GM23338 (cell line): Measurements from ENCODE around the gene DPYSL3. TPM values are rescaled to one million over a fixed set of nuclear protein-coding genes. Genes with fewer than 3 reads are reported as not detected.

ENCODE experiments used
- ATAC-seq: fragments of 200-7000 bp; cut with Tn5 transposase; 3 replicates; pipeline ENCODE4 v1.9.1; 2020
- DNase-seq: peaks from one replicate; pipeline ENCODE4 v3.0.0-alpha.2; 2015; ENCODE audit warnings: low spot score
- H2AFZ ChIP-seq: fragments of 200-600 bp; sonication (generic); 2 replicates; pipeline ENCODE4 v1.8.0; 2016; ENCODE audit warnings: antibody characterized with exemption, mild to moderate bottlenecking, moderate library complexity
- H3F3A ChIP-seq: fragments of 200-600 bp; sonication (generic); replicated peaks from 2 replicates; pipeline ENCODE4 v1.8.0; 2017; ENCODE audit warnings: antibody characterized with exemption, mixed run types, low read depth
- H3K27ac ChIP-seq: fragments of 200-600 bp; sonication (generic); 2 replicates; pipeline ENCODE4 v1.6.1; 2016; ENCODE audit warnings: low read depth
- H3K27me3 ChIP-seq: fragments of 200-600 bp; sonication (generic); 2 replicates; pipeline ENCODE4 v1.8.0; 2016; ENCODE audit warnings: mild to moderate bottlenecking, mixed run types, moderate library complexity; ENCODE audit not compliant: insufficient read depth
- H3K36me3 ChIP-seq: fragments of 200-600 bp; sonication (generic); 2 replicates; pipeline ENCODE4 v1.8.0; 2016; ENCODE audit warnings: mild to moderate bottlenecking; ENCODE audit not compliant: insufficient read depth
- H3K4me1 ChIP-seq: fragments of 200-600 bp; sonication (generic); 2 replicates; pipeline ENCODE4 v1.8.0; 2016; ENCODE audit warnings: mild to moderate bottlenecking, moderate library complexity; ENCODE audit not compliant: insufficient read depth
- H3K4me2 ChIP-seq: fragments of 200-600 bp; sonication (generic); 2 replicates; pipeline ENCODE4 v1.7.1; 2017; ENCODE audit warnings: mixed run types
- H3K4me3 ChIP-seq: fragments of 200-600 bp; sonication (generic); 2 replicates; pipeline ENCODE4 v1.6.1; 2016; ENCODE audit warnings: mixed run types
- H3K79me2 ChIP-seq: fragments of 200-600 bp; sonication (generic); replicated peaks from 2 replicates; pipeline ENCODE4 v1.8.0; 2017; ENCODE audit warnings: mild to moderate bottlenecking; ENCODE audit not compliant: insufficient read depth
- H3K9me2 ChIP-seq: fragments of 200-600 bp; sonication (generic); 2 replicates; pipeline ENCODE4 v1.8.0; 2017; ENCODE audit not compliant: insufficient read depth
- H4K20me1 ChIP-seq: fragments of 200-600 bp; sonication (generic); replicated peaks from 2 replicates; pipeline ENCODE4 v1.8.0; 2017; ENCODE audit warnings: mild to moderate bottlenecking; ENCODE audit not compliant: insufficient read depth
- H3K27ac Mint-ChIP-seq: 2 replicates; pipeline ENCODE4 v1.8.0; 2020; ENCODE audit warnings: inconsistent platforms, mild to moderate bottlenecking, moderate library complexity, mixed read lengths
- H3K27me3 Mint-ChIP-seq: 3 replicates; pipeline ENCODE4 v1.8.0; 2022; ENCODE audit warnings: low read depth, mild to moderate bottlenecking, moderate library complexity, mixed read lengths, inconsistent platforms; ENCODE audit not compliant: insufficient read depth, poor library complexity
- H3K36me3 Mint-ChIP-seq: 3 replicates; pipeline ENCODE4 v1.8.0; 2021; ENCODE audit warnings: low read depth, mild to moderate bottlenecking, inconsistent platforms, moderate library complexity, mixed read lengths
- H3K4me1 Mint-ChIP-seq: 3 replicates; pipeline ENCODE4 v1.8.0; 2020; ENCODE audit warnings: mild to moderate bottlenecking, inconsistent platforms, mixed read lengths
- H3K4me3 Mint-ChIP-seq: 3 replicates; pipeline ENCODE4 v1.8.0; 2021; ENCODE audit warnings: moderate library complexity, mild to moderate bottlenecking, inconsistent platforms, mixed read lengths
- H3K9me3 Mint-ChIP-seq: 3 replicates; pipeline ENCODE4 v1.8.0; 2020; ENCODE audit warnings: moderate library complexity, mild to moderate bottlenecking, inconsistent platforms, mixed read lengths
- CREB1 ChIP-seq: fragments of 250-450 bp; sonication (Bioruptor Pico); IDR thresholded peaks from 2 replicates; pipeline ENCODE4 v1.5.0; 2020; ENCODE audit warnings: low read depth, mild to moderate bottlenecking, moderate library complexity
- EZH2 ChIP-seq: fragments of 200-600 bp; sonication (generic); IDR thresholded peaks from one replicate; pipeline ENCODE4 v1.8.0; 2017; ENCODE audit warnings: antibody characterized with exemption, mild to moderate bottlenecking, low read depth; ENCODE audit not compliant: unreplicated experiment
- EZH2phosphoT487 ChIP-seq: fragments of 200-600 bp; sonication (generic); IDR thresholded peaks from one replicate; pipeline ENCODE4 v1.8.1; 2018; ENCODE audit warnings: antibody characterized with exemption; ENCODE audit not compliant: unreplicated experiment
- POLR2AphosphoS5 ChIP-seq: IDR thresholded peaks from 2 replicates; pipeline ENCODE4 v1.6.1; 2016; ENCODE audit warnings: antibody characterized with exemption, low read depth
- REST ChIP-seq: IDR thresholded peaks from one replicate; pipeline ENCODE4 v1.6.1; 2018; ENCODE audit warnings: antibody characterized with exemption; ENCODE audit not compliant: unreplicated experiment
- STAT1 ChIP-seq: IDR thresholded peaks from one replicate; pipeline ENCODE4 v1.6.1; 2016; ENCODE audit warnings: antibody characterized with exemption; ENCODE audit not compliant: unreplicated experiment
- ZNF114 ChIP-seq: fragments of 250-450 bp; sonication (Bioruptor Pico); IDR thresholded peaks from 2 replicates; pipeline ENCODE4 v1.5.0; 2020; ENCODE audit warnings: mild to moderate bottlenecking, moderate library complexity
- polyA plus RNA-seq: library from polyadenylated mRNA; unstranded; fragments of >200 nt; fragmentation: Nextera tagmentation; extraction: Ambion mirVana; gene quantifications from 2 replicates; pipeline ENCODE4 v1.2.1, GENCODE V29; 2016
- total RNA-seq: library from RNA; depleted of rRNA; stranded (reverse); fragments of >200 nt; shearing (Covaris generic); gene quantifications from 2 replicates; pipeline ENCODE4 v1.2.3, GENCODE V29; 2014
- TF ChIP-seq, protein P1 (sequence below): fragments of 250-450 bp; sonication (Bioruptor Pico); IDR thresholded peaks from 2 replicates; pipeline ENCODE4 v1.5.0; 2020; ENCODE audit warnings: mild to moderate bottlenecking, moderate library complexity
- TF ChIP-seq, protein P2 (sequence below), 2 experiments: fragments of 200-600 bp in 1 of 2; sonication (generic) in 1 of 2; conservative IDR thresholded peaks; 2 replicates each; pipeline versions ENCODE4 v1.5.1 to v1.6.1; 2016 to 2017; ENCODE audit warnings: antibody characterized with exemption in 2 of 2, low read depth in 2 of 2, mild to moderate bottlenecking in 2 of 2, moderate library complexity in 1 of 2

The DPYSL3 gene
- total and polyA plus RNA-seq, 2 experiments from 2014 or later = 97.6 to 455 TPM

- no peak; the same call in 2 of the 3 replicates for ATAC-seq
- no peak overlapping the region for H2AFZ ChIP-seq
Observed at GRCh38 chr5:147403651-147404640, 105.9 kb downstream of the DPYSL3 start.

More at GRCh38 chr5:147403651-147404640, 105.9 kb downstream of the DPYSL3 start:
- Histone ChIP-seq H4K20me1 (peaks cover 37% of the 10 kb centered on the region), H3K9me2 (no peaks in the 10 kb centered on the region), H3K4me3 (no peak overlapping the region), H3K4me2 (no peak overlapping the region), H3K79me2 (0 out of 2 replicates have a peak, but pooled peaks cover 19% of the 10 kb centered on the region), H3K4me1 (no peaks in the 10 kb centered on the region), H3K27ac (peak overlapping the region; percentile 64; the same call in 1 of the 2 replicates), H3F3A (peaks cover 27% of the 10 kb centered on the region), H3K27me3 (no peaks in the 10 kb centered on the region), H3K36me3 (peaks cover 97% of the 10 kb centered on the region)
- DNase-seq = no peak
- no peaks in the 10 kb centered on the region for H3K4me1 Mint-ChIP-seq
- TF ChIP-seq, protein P1, sequence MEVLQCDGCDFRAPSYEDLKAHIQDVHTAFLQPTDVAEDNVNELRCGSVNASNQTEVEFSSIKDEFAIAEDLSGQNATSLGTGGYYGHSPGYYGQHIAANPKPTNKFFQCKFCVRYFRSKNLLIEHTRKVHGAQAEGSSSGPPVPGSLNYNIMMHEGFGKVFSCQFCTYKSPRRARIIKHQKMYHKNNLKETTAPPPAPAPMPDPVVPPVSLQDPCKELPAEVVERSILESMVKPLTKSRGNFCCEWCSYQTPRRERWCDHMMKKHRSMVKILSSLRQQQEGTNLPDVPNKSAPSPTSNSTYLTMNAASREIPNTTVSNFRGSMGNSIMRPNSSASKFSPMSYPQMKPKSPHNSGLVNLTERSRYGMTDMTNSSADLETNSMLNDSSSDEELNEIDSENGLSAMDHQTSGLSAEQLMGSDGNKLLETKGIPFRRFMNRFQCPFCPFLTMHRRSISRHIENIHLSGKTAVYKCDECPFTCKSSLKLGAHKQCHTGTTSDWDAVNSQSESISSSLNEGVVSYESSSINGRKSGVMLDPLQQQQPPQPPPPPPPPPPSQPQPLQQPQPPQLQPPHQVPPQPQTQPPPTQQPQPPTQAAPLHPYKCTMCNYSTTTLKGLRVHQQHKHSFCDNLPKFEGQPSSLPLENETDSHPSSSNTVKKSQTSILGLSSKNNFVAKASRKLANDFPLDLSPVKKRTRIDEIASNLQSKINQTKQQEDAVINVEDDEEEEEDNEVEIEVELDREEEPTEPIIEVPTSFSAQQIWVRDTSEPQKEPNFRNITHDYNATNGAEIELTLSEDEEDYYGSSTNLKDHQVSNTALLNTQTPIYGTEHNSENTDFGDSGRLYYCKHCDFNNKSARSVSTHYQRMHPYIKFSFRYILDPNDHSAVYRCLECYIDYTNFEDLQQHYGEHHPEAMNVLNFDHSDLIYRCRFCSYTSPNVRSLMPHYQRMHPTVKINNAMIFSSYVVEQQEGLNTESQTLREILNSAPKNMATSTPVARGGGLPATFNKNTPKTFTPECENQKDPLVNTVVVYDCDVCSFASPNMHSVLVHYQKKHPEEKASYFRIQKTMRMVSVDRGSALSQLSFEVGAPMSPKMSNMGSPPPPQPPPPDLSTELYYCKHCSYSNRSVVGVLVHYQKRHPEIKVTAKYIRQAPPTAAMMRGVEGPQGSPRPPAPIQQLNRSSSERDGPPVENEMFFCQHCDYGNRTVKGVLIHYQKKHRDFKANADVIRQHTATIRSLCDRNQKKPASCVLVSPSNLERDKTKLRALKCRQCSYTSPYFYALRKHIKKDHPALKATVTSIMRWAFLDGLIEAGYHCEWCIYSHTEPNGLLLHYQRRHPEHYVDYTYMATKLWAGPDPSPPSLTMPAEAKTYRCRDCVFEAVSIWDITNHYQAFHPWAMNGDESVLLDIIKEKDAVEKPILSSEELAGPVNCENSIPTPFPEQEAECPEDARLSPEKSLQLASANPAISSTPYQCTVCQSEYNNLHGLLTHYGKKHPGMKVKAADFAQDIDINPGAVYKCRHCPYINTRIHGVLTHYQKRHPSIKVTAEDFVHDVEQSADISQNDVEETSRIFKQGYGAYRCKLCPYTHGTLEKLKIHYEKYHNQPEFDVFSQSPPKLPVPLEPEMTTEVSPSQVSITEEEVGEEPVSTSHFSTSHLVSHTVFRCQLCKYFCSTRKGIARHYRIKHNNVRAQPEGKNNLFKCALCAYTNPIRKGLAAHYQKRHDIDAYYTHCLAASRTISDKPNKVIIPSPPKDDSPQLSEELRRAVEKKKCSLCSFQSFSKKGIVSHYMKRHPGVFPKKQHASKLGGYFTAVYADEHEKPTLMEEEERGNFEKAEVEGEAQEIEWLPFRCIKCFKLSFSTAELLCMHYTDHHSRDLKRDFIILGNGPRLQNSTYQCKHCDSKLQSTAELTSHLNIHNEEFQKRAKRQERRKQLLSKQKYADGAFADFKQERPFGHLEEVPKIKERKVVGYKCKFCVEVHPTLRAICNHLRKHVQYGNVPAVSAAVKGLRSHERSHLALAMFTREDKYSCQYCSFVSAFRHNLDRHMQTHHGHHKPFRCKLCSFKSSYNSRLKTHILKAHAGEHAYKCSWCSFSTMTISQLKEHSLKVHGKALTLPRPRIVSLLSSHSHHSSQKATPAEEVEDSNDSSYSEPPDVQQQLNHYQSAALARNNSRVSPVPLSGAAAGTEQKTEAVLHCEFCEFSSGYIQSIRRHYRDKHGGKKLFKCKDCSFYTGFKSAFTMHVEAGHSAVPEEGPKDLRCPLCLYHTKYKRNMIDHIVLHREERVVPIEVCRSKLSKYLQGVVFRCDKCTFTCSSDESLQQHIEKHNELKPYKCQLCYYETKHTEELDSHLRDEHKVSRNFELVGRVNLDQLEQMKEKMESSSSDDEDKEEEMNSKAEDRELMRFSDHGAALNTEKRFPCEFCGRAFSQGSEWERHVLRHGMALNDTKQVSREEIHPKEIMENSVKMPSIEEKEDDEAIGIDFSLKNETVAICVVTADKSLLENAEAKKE (CRISPR knock-in tag) = no peak
- TF ChIP-seq, protein P2, sequence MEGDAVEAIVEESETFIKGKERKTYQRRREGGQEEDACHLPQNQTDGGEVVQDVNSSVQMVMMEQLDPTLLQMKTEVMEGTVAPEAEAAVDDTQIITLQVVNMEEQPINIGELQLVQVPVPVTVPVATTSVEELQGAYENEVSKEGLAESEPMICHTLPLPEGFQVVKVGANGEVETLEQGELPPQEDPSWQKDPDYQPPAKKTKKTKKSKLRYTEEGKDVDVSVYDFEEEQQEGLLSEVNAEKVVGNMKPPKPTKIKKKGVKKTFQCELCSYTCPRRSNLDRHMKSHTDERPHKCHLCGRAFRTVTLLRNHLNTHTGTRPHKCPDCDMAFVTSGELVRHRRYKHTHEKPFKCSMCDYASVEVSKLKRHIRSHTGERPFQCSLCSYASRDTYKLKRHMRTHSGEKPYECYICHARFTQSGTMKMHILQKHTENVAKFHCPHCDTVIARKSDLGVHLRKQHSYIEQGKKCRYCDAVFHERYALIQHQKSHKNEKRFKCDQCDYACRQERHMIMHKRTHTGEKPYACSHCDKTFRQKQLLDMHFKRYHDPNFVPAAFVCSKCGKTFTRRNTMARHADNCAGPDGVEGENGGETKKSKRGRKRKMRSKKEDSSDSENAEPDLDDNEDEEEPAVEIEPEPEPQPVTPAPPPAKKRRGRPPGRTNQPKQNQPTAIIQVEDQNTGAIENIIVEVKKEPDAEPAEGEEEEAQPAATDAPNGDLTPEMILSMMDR (conservative IDR thresholded peaks at IDR 0.05; ENCODE audit: low read depth in 2 of 2) = no peak
- TF ChIP-seq POLR2AphosphoS5 = no peak
- no peak for TF ChIP-seq CREB1
- no peak for TF ChIP-seq EZH2phosphoT487
- no peak for TF ChIP-seq STAT1
- TF ChIP-seq EZH2 = no peak
- TF ChIP-seq ZNF114 (CRISPR knock-in tag) = no peak
- no peak for TF ChIP-seq REST
- no peak overlapping the region for H3K4me3 Mint-ChIP-seq
- peak overlapping the region; percentile 63; the same call in 1 of the 2 replicates for H3K27ac Mint-ChIP-seq
- no peaks in the 10 kb centered on the region for H3K9me3 Mint-ChIP-seq
- peaks cover 2% of the 10 kb centered on the region for H3K27me3 Mint-ChIP-seq
- peaks cover 96% of the 10 kb centered on the region for H3K36me3 Mint-ChIP-seq
